GM19372 (cell line): Measurements from ENCODE around the gene FRK.
A peak's percentile ranks its signal among the peaks of the same experiment; 100 is the strongest.

Experiments
- ATAC-seq: cut with Tn5 transposase; IDR thresholded peaks from one replicate; pipeline ENCODE4 v1.9.1; 2021; ENCODE audit warnings: mild to moderate bottlenecking, low read depth, moderate library complexity; ENCODE audit not compliant: unreplicated experiment

The FRK gene

DNA sequence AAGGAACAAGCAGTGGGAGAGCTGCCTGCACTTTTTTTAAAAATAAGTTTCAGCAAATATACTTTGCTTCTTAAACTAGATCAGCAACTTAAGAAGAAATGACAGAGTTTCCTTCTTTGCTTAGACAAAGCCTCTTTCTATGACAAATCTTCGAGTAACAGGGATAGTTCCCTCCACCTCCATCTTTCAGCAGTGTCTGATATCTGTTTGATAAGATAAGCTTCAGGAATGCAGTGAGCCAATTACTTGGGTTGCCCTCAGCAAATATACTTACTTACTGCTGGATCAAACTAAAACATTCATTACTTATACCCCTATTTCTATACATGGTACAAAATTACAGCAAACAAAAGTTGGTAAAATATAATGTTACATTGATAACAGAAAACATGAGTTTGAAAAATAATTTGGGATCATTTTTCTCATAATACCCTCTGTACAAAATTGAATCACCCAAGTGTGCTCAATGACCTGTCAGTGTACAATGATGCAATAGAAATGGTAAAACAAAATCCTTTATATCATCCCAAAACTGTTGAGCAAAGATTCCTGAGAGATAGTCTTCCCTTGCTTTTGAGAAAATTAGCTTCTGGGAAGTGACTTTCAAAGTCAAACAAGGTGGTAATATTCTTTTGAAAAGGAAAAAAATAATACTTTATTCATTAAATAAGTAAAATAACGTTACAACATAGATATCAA, 24.5 kb downstream of the FRK start:
- no peak for ATAC-seq

DNA sequence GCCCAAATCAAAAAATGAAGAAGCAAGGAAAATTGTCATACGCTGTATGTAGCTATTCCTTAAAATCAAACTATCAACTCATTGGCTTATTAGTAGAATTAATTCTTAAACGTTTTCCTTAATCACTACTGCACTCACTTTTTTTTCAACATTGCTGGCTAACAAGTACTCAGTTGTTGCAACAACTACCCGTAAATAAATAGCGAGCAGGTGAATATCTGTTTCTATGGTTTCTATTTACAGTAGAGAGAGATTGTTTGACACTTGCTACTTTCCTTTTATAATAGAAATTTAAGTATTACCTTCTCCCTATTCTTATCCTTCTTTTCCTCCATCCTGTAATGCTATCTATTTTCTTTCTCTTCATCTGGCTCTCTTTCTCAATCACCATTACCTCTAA, 25.1 kb downstream of the FRK start:
- ATAC-seq: no peak

DNA sequence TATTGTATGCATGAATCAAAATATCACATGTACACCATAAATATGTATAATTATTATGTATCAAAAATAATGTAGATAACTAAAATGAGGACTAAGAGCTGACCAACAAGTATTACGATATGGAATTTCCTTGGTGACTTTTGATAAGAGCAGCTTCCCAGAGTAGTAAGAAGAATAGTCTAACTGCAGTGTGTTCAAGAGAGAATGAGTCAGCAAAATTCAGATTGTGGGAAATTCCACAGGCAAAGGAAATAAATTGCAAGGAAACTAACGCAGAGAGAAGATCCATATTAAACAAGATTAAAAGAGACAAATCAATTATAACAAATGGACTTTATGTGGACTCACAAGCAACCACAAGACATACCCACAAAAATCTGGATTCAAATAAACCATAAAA, 26.4 kb downstream of the FRK start:
- no peak for ATAC-seq

DNA sequence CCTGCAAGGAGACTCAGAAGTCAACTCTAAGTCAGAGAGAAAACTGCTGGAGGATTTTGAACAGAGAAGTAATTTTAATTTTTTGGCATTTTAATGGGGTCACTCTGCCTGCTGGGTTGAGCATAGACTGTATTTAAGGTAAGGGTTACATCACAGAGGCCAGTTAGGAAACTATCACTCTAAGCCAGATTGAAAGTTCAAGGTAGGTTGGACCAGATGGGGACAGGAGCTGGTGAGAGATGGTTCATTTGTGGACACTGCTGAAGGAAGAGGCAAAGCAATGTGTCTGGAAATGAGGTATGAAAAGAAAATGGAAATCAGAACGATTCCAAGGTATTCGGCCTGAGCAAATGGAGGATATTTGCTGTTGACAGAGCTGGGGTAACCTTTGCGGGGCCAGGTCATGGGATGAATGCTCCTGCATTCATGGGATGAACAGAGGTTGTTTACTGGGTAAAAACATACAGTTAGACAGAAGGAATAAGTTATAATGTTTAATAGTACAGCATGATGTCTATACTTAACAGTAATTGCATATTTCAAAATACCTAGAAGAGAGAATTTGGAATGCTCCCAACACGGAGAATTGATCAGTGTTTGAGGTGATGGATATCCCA, 26.9 kb downstream of the FRK start:
- no peak for ATAC-seq

DNA sequence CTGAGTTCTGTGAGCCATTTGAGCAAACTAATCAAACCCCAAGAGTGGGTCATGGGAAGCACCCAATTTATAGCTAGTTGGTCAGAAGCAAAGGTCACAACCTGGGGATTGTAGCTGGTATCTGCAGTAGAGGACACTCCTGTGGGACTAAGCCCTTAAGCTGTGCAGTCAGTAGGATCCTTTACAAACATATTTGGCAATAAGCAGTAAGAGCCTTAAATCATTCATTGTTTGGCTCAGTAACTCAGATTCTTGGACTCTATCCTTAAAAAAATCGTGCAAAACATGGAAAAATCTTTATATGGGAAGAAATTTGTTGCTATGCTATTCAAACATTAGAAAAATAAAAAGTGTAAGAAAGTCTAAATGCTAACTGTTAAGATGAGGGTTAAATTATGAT, 29.9 kb downstream of the FRK start:
- ATAC-seq: no peak

DNA sequence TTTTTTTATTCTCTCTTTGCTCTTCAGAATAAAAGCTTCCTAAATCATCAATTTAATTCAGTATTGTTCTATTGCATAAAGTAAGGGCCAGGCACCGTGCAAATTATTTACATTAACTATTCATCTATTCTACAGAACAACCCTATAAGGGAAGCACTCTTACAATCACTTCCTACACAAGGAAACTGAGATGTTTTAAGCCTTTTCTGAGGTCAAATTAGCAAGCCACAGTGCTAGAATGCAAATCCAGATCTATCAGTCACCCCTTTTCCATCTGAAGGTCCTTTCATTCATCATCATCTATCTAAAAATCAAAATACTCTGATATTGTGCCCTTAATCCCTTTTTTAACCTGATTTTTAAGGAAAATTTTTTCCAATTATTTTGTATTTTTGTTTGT, 31.2 kb downstream of the FRK start:
- ATAC-seq: peak; percentile 66

DNA sequence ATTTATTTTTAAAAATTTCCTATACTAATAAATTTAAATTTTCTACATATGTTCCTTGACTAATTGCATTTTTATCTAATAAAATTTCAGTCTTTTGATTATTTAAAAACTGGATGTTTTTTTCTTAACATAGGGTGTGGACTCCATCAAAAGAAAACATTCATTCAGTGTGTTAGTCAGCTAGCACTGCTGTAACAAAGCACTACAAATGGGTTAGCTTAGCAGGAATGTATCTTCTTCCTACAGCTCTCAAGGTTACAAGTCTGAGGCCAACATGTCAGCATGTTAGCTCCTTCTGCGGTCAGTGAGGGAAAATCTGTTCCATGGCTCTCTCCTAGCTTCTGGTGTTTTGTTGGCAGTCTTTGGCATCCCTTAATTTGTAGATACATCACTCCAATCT, 32.5 kb downstream of the FRK start:
- ATAC-seq: no peak

DNA sequence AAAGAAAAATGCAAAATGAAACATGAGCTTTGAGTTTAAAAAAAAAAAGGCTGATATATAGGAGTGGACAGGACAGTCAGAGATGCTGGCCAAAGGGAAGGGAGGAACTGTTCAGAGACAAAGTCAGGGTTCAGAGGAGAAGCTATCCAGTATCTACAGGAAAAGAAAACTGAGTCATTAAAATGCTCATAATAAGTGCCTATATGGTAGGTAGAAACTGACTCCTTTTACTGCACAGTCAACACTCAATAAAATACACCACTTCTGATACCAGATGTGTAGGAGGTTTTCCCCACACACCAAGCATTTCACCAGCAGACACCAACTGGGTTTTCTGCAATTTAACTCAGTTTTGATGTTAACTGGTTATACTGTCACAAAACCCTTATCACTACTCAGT, 32.9 kb downstream of the FRK start:
- peak; percentile 62 for ATAC-seq

DNA sequence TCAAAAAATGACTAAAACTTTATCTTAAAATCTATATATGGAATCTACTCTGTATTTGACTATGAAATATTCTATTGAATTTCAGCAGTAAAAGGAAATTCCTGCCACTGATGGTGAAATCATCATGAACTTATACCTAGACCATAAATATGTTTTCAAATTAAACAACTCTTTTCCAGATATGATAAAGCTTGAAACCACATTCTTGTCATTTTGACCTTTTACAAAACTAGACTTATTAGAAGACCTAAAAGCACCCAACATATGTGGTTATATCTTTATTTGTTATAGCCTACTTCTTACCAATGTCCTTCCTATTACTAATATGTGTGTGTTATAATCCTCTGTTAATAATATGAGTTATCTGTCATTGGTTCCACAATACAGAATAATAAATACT, 35.3 kb downstream of the FRK start:
- ATAC-seq: no peak

DNA sequence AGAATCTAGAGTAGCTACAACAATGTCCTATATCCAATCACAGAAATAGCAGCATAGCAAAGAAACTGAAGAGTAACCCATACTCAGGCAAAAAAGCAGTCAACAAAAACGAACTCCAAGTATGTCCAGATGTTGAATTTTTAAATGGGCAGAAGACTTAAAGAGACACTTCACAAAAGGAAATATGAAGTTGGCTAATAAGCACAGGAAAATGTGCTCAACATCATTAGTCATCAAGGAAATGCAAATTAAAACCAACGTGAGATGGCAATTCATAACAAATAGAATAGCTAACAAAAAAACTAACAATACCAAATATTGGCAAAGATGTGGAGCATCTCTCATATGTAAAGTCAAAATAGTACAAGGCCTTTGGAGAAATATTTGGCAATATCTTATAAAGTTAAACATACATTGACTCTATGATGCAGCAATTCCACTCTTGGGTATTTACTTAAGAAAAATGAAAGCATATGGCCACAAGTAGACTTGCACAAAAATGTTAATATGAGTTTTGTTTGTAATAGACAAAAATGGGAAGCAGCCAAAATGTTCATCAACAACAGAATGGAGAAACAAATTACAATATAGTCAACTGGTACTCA, 37.7 kb downstream of the FRK start:
- no peak for ATAC-seq

DNA sequence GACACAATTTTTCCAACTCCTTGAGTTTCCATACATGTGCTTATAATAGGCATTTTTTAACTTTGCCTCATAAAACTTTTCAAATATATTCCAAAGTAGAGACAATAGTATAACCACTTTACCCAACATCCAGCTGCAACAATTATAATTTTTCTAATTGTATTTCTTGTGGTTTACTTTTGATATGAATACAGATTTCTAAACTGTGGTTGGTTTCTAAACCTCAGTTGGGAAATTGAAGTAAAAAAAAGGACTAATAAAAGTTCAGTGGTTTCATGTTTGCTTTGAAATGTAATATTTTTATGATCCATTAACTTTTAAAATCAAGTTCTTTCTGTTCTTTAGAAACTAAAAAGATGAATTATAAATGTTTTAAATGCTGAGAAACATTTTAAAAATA, 40.0 kb downstream of the FRK start:
- no peak for ATAC-seq

DNA sequence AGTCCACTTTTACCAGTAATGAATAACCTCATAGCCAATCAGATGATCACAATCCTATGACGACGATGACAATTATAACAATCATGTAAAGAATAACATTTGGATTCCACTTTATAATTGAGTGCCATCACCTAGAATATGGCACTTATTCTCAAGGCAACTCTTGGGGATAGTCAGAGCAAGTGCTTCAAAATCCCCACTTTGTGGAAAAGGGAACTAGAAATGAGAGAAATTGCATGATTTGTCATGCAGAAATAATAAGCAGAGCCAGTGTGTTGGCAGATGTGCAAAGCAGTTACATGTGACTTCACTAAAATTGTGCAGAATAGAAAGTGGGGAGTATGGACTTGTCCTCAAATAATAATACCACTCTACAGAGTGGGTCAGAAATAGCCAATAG, 41.3 kb downstream of the FRK start:
- ATAC-seq: peak; percentile 73

DNA sequence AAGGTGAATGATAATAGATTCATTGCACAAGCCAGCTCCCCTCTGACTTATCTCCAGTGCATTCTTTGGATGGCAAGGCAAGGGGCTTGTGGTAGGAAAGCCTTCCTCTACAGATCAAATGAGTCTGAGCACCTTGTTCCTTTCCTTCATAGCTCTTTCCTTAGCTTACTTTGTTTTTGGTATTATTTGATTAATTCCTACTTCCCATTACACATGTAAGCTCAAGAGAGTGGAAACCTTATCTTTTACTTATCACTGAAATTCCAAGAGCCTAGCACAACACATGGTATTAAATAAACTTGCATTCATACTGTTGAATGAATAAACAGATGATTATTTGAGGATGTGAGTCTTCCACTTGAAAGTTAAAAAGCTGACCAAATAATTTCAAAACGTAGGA, 41.7 kb downstream of the FRK start:
- ATAC-seq: no peak

DNA sequence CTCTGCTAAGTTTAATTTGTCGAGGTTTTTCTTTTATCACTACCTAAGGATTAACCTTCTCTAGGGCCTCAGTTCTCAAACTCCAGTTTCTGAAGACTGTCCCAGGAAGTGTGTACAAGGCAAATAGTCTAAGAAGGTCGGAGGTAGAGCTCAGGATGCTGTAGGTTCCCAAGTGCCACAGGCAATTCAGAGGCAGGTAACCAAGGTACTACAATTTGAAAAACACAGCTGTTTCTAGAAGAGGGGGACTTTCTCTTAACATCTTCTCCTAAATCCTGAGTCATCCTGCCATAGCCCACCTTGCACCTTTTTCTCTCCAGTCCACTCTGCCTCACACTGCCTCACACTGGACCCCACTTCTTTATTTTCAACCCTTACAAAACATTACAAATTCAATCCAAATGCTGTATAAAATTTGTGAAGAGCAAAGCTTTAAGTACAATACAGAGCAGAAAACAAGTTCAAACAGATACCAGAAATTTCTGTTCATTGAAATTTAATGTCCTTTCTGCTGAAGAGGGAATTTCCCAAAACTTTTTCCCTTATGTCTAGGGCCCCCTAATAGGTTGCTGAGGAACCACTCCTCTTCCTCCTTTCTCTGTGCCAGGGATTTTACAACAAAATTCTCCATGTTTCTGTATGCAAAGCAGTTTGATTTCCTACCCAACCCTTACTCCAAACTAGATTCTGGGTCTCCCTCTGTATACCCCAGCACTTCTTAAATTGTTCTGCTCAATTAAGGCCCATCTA, 43.0 kb downstream of the FRK start:
- no peak for ATAC-seq

DNA sequence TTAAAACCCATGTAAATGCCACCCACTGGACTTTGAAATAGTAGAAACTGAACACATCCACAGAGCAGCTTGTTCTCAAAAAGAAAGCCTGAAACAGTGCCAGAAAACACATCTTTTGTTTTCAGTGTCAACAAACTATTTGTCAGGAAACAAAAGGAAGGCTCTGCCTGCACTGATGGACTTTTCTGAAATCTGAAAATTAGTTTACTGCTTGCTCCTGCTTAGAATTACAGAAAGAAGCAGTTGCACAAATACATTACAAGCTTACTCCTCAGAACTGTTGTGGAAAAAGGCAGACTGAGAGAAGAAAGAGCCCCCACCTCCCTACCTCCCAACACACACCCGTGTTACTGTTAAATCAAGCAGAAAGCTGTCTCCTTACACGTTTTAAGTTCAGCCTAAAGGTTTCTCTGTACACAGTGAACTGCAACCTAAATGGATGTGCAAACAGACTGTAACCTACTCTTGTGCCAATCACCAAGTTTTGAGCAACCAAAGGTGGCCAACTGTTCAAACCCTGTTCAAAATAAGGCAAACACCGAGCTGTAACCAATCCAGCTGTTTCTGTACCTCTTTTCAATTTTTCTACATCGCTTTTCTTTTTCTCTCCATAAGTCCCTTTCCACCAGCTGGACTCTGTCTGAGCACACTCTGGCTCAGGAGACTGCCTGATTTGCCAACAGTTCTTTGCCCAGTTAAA, 43.7 kb downstream of the FRK start:
- ATAC-seq: no peak

DNA sequence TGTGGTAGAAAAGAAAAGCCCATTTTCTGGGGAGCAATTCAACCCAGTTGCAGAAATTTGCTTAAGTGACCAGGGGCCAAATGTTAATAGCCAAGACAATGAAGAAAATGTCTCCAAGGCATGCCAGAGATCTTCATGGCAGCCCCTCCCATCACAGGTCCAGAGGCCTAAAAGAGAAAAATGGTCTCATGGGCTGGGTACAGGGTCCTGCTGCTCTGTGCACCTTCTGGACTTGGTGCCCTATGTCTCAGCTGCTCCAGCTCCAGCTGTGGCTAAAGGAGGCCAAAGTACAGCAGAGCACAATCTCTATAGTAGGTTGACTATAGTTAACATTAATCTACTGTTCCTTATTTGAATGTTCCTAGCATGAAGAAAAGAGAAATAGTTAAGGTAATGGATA, 44.7 kb downstream of the FRK start:
- no peak for ATAC-seq

DNA sequence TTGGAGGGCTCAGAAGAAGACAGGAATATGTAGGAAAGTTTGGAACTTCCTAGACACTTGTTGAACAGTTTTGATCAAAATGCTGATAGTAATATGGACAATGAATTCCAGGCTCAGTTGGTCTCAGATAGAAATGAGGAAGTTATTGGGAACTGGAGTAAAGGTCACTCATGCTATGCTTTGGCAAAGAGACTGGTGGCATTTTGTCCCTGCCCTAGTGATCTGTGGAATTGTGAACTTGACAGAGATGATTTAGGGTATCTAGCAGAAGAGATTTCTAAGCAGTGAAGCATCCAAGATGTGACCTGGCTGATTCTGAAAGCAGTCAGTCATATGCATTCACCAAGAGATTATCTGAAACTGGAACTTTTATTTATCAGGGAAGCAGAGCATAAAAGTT, 45.1 kb downstream of the FRK start:
- no peak for ATAC-seq

DNA sequence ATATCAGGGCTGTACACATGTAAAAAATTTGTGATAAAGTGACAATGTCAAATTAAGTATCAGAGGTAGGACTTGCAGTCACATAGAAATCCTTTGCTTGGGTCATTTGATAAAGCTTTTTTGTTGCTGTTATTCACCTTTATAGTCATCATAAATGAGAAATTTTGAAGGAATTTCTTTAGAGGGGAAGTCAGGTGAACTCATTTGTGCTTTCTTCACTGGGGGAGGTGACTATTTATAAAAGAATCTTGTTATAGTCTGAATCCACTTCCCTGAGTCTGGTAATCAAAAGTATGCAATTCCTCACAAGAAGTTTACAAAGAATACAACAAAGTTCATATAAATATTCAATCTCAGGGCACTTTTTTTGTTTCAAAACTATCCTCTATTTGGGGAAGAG, 47.7 kb downstream of the FRK start:
- no peak for ATAC-seq

DNA sequence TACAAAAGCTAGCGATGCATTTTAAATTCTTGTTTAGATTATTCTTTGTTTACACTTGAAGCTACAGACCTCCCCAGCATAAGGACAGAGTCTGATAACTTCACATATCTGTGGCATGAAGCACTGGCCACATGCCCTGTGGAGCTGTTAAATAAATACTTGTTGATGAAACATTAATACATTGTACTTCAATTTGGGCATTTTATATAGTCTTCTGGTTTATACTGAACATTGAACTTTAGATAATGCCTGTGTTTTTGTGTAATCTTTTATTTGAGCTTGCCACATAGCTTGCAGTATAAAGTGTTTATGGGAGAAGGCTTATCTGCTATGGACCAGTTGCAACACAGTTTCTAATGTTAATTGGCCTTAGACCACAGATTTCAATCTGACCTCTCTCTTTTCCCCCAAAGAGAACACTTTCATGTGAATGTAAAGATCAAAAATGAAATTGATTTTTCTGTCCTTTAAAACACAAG, 48.2 kb downstream of the FRK start:
- ATAC-seq: no peak

DNA sequence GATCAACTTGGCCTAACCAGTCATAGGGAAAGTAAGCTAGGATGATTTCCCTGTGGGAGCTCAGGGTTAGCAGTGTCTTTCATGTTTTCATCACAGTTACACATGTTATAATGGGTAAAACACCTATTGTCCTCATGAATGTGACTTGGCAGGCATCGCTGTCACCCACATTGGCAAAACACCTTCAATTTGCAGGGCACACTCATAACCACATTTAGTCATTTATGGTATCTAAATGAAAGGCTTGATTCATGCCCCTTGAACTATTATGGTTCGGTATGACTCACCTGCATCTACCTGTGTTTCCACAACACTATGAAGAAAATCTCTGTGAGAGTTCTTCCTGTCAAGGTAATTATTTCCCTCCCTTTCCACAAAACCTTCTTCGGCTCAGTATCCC, 49.2 kb downstream of the FRK start:
- ATAC-seq: peak; percentile 31
